Epithelial cell of prostate (primary cell): ENCODE results near the gene ANXA6.
A peak's percentile ranks its signal among the peaks of the same experiment; 100 is the strongest.

Experiments
- DNase-seq: peaks from one replicate; pipeline ENCODE4 v3.0.0-alpha.2; 2011; ENCODE audit warnings: low read depth, low spot score
- H3K27ac ChIP-seq: fragments of 450-650 bp; 2 replicates; pipeline ENCODE4 v1.5.1; 2017; ENCODE audit warnings: mild to moderate bottlenecking

The ANXA6 gene

GRCh38 chr5:151071021-151071420 lies 86.6 kb downstream of the ANXA6 start:
- H3K27ac ChIP-seq: peak overlapping the region; percentile 95
- no peak for DNase-seq

GRCh38 chr5:151070449-151070848 lies 87.1 kb downstream of the ANXA6 start:
- DNase-seq: no peak
- peak overlapping the region; percentile 95 for H3K27ac ChIP-seq

- no peak overlapping the region for H3K27ac ChIP-seq
- DNase-seq: no peak
Observed at GRCh38 chr5:151068433-151069197, 89.0 kb downstream of the ANXA6 start.

GRCh38 chr5:151067632-151068432 lies 89.7 kb downstream of the ANXA6 start:
- H3K27ac ChIP-seq: no peak overlapping the region
- DNase-seq: no peak

GRCh38 chr5:151066920-151067319 lies 90.7 kb downstream of the ANXA6 start:
- DNase-seq: no peak
- no peak overlapping the region for H3K27ac ChIP-seq

GRCh38 chr5:151065609-151066008 lies 92.0 kb downstream of the ANXA6 start:
- no peak for DNase-seq
- H3K27ac ChIP-seq: no peak overlapping the region

GRCh38 chr5:151064916-151065499 lies 92.6 kb downstream of the ANXA6 start:
- DNase-seq: no peak
- no peak overlapping the region for H3K27ac ChIP-seq

- H3K27ac ChIP-seq: no peak overlapping the region
- no peak for DNase-seq
Observed at GRCh38 chr5:151063142-151063989, 94.2 kb downstream of the ANXA6 start.

- DNase-seq: no peak
- H3K27ac ChIP-seq: no peak overlapping the region
Observed at GRCh38 chr5:151062405-151063141, 95.0 kb downstream of the ANXA6 start.

GRCh38 chr5:151060742-151061141 lies 96.8 kb downstream of the ANXA6 start:
- no peak for DNase-seq
- no peak overlapping the region for H3K27ac ChIP-seq

GRCh38 chr5:151058891-151059489 lies 98.6 kb downstream of the ANXA6 start:
- H3K27ac ChIP-seq: no peak overlapping the region
- DNase-seq: no peak

GRCh38 chr5:151058301-151058700 lies 99.3 kb downstream of the ANXA6 start:
- DNase-seq: no peak
- H3K27ac ChIP-seq: no peak overlapping the region

GRCh38 chr5:151056379-151057325 lies 100.9 kb downstream of the ANXA6 start:
- no peak overlapping the region for H3K27ac ChIP-seq
- DNase-seq: no peak

GRCh38 chr5:151055336-151055735 lies 102.2 kb downstream of the ANXA6 start:
- no peak overlapping the region for H3K27ac ChIP-seq
- DNase-seq: no peak

- peak overlapping the region; percentile 16 for H3K27ac ChIP-seq
- no peak for DNase-seq
Observed at GRCh38 chr5:151054709-151055108, 102.9 kb downstream of the ANXA6 start.

GRCh38 chr5:151053796-151054462 lies 103.7 kb downstream of the ANXA6 start:
- no peak for DNase-seq
- H3K27ac ChIP-seq: peak overlapping the region; percentile 16

GRCh38 chr5:151052836-151053235 lies 104.7 kb downstream of the ANXA6 start:
- H3K27ac ChIP-seq: no peak overlapping the region
- DNase-seq: no peak
